Stomach (tissue), 9 donors: ENCODE data around the gene CSNK2A1. TPM values are rescaled to one million over a fixed set of nuclear protein-coding genes. Genes with fewer than 3 reads are reported as not detected.

Experiments used
- DNase-seq, 2 donors: peaks; one replicate each; pipeline versions ENCODE4 v3.0.0 to v3.0.0-alpha.2; 2013 to 2019
- H3K27ac ChIP-seq, 5 donors: fragments of 200-600 bp in 4 of 5; sonication (generic) in 4 of 5; one replicate each; pipeline ENCODE4 v1.5.1; 2013 to 2019; ENCODE audit warnings: mild to moderate bottlenecking in 1 of 5, moderate library complexity in 1 of 5
- H3K27me3 ChIP-seq, 3 donors: fragments of 200-600 bp; sonication (generic); one replicate each; pipeline ENCODE4 v1.5.1; 2017 to 2019; ENCODE audit warnings: mixed run types in 1 of 3
- H3K36me3 ChIP-seq, 4 donors: fragments of 200-600 bp; sonication (generic); 1 replicate in 3 of 4; 2 replicates in 1 of 4; pipeline ENCODE4 v1.5.1; 2016 to 2019
- H3K4me1 ChIP-seq, 4 donors: fragments of 200-600 bp; sonication (generic); one replicate each; pipeline ENCODE4 v1.5.1; 2016 to 2019
- H3K4me3 ChIP-seq, 4 donors: fragments of 200-600 bp; sonication (generic) in 3 of 4; one replicate each; pipeline ENCODE4 v1.5.1; 2016 to 2019; ENCODE audit warnings: mild to moderate bottlenecking in 1 of 4
- H3K9me3 ChIP-seq, 4 donors: fragments of 200-600 bp; sonication (generic); one replicate each; pipeline ENCODE4 v1.5.1; 2016 to 2019
- CTCF ChIP-seq, 7 experiments: fragments of 450-650 bp in 4 of 7; fragments of 200-600 bp in 3 of 7; sonication (generic) in 3 of 7; IDR thresholded peaks; one replicate each; pipeline ENCODE4 v1.5.1; 2016 to 2019; ENCODE audit warnings: antibody characterized with exemption in 7 of 7, control low read depth in 2 of 7, mild to moderate bottlenecking in 1 of 7
- EP300 ChIP-seq: sonication (generic); formaldehyde crosslinking; IDR thresholded peaks from one replicate; pipeline ENCODE4 v1.6.1; 2017; ENCODE audit warnings: antibody characterized with exemption
- POLR2A ChIP-seq, 4 donors: fragments of 450-650 bp; IDR thresholded peaks; one replicate each; pipeline ENCODE4 v1.6.1; 2016; ENCODE audit warnings: antibody characterized with exemption in 4 of 4, control low read depth in 2 of 4, mild to moderate bottlenecking in 1 of 4, moderate library complexity in 1 of 4
- POLR2AphosphoS5 ChIP-seq, 3 donors: sonication (generic); formaldehyde crosslinking; IDR thresholded peaks; one replicate each; pipeline ENCODE4 v1.6.1; 2016; ENCODE audit warnings: antibody characterized with exemption in 3 of 3
- WGBS, 5 donors: extraction: QIAGEN DNeasy Blood & Tissue Kit in 3 of 5; methylation state at CpG; one replicate each; pipeline versions ENCODE4 v1.1.5 to v1.1.7; 2013 to 2018; 5-methylcytosine and 5-hydroxymethylcytosine counted together
- intact Hi-C: fragments of 100-400 bp; cut with DNase I; formaldehyde crosslinking; loops from one replicate; pipeline ENCODE4 v1.15.1; 2023; ENCODE audit warnings: low total_unique reads
- polyA plus RNA-seq, 3 donors: library from polyadenylated mRNA; stranded (reverse); fragments of 200-250 nt; gene quantifications; one replicate each; pipeline ENCODE4 v1.2.3, GENCODE V29; 2013
- total RNA-seq, 5 donors: library from RNA; depleted of rRNA; stranded (reverse); fragments of >200 nt; gene quantifications; one replicate each; pipeline versions ENCODE4 v1.1.0 to v1.2.3, GENCODE V29; 2014 to 2016
- donor health status: healthy with polysubstance abuse.
- donor health status: Bipolar disorder and iron deficiency.
- donor health status: healthy.

Gene CSNK2A1
- total and polyA plus RNA-seq, 8 donors: 22.6 to 164 (median 37.3) TPM

GRCh38 chr20:558117-558516 is 14.5 kb upstream of the CSNK2A1 start:
- 70 to 89% (median 84%) methylated on average over 3 of the region's 3 CpGs for WGBS, 5 donors
- Histone ChIP-seq H3K9me3 (no peaks in the 10 kb centered on the region), H3K36me3 (no peaks in the 10 kb centered on the region), H3K27me3 (peaks cover 0 to 72% (median 3%) of the 10 kb centered on the region in 3 donors), H3K4me3 (no peak overlapping the region), H3K27ac (no peak overlapping the region), H3K4me1 (peaks cover 0 to 7% (median 3%) of the 10 kb centered on the region in 4 donors)
- DNase-seq: no peak
- TF ChIP-seq CTCF (IDR thresholded peaks at IDR 0.05) (no peak), EP300 (no peak), POLR2AphosphoS5 (IDR thresholded peaks at IDR 0.05) (no peak), POLR2A (IDR thresholded peaks at IDR 0.05) (no peak)
- intact Hi-C loops: no loop called here

- TF ChIP-seq POLR2AphosphoS5 (IDR thresholded peaks at IDR 0.05) (no peak), EP300 (no peak)
- Histone ChIP-seq H3K27ac (no peak overlapping the region), H3K36me3 (no peaks in the 10 kb centered on the region), H3K9me3 (no peaks in the 10 kb centered on the region), H3K4me3 (no peak overlapping the region), H3K27me3 (peaks cover 0 to 76% (median 9%) of the 10 kb centered on the region in 3 donors), H3K4me1 (peaks cover 0 to 7% (median 3%) of the 10 kb centered on the region in 4 donors)
- no peak for DNase-seq
- WGBS, 5 donors: 91 to 100% (median 93%) methylated on average over 2 of the region's 2 CpGs
- intact Hi-C loops: no loop called here
Observed at GRCh38 chr20:556984-557383, 13.4 kb upstream of the CSNK2A1 start.

GRCh38 chr20:555976-556385 is 12.4 kb upstream of the CSNK2A1 start:
- peak in 1 of 2 donors; percentile 53 for DNase-seq
- 18 to 33% (median 21%) methylated on average over 6 of the region's 6 CpGs for WGBS, 5 donors
- Histone ChIP-seq H3K4me3 (no peak overlapping the region), H3K9me3 (no peaks in the 10 kb centered on the region), H3K27ac (no peak overlapping the region), H3K4me1 (no peaks in the 10 kb centered on the region), H3K27me3 (peaks cover 0 to 80% (median 6%) of the 10 kb centered on the region in 3 donors), H3K36me3 (no peaks in the 10 kb centered on the region)
- TF ChIP-seq POLR2AphosphoS5 (IDR thresholded peaks at IDR 0.05) (no peak), CTCF (IDR thresholded peaks at IDR 0.05) (no peak), POLR2A (IDR thresholded peaks at IDR 0.05) (no peak), EP300 (no peak)
- intact Hi-C loops: no loop called here

- TF ChIP-seq EP300 (no peak), POLR2A (IDR thresholded peaks at IDR 0.05) (no peak), CTCF (IDR thresholded peaks at IDR 0.05) (no peak), POLR2AphosphoS5 (IDR thresholded peaks at IDR 0.05) (no peak)
- intact Hi-C loops: no loop called here
- H3K36me3 ChIP-seq: no peaks in the 10 kb centered on the region
- H3K4me1 ChIP-seq: no peaks in the 10 kb centered on the region
- 65 to 84% (median 76%) methylated on average over 7 of the region's 7 CpGs for WGBS, 5 donors
- no peaks in the 10 kb centered on the region for H3K9me3 ChIP-seq
- peaks cover 0 to 48% (median 6%) of the 10 kb centered on the region in 3 donors for H3K27me3 ChIP-seq
- H3K4me3 ChIP-seq: no peak overlapping the region
- no peak overlapping the region for H3K27ac ChIP-seq
- no peak for DNase-seq
Observed at GRCh38 chr20:550611-551010, 7.0 kb upstream of the CSNK2A1 start.

- Histone ChIP-seq H3K4me1 (peaks cover 0 to under 1% (median 0%) of the 10 kb centered on the region in 4 donors), H3K9me3 (no peaks in the 10 kb centered on the region), H3K4me3 (no peak overlapping the region), H3K27me3 (peaks cover 0 to 40% (median 6%) of the 10 kb centered on the region in 3 donors), H3K27ac (no peak overlapping the region), H3K36me3 (no peaks in the 10 kb centered on the region)
- TF ChIP-seq POLR2A (IDR thresholded peaks at IDR 0.05) (no peak), EP300 (no peak), CTCF (IDR thresholded peaks at IDR 0.05) (no peak), POLR2AphosphoS5 (IDR thresholded peaks at IDR 0.05) (no peak)
- WGBS, 5 donors: 80 to 88% (median 87%) methylated on average over 4 of the region's 4 CpGs
- intact Hi-C loops: no loop called here
- DNase-seq: no peak
Observed at GRCh38 chr20:549722-550496, 6.3 kb upstream of the CSNK2A1 start.
